Activated effector memory CD4-positive, alpha-beta T cell treated with anti-CD3 and anti-CD28 coated beads, Interleukin-2, amount 50 U/mL, for 16 hours (primary cell): Measurements from ENCODE around the gene AZIN2.
A peak's percentile ranks its signal among the peaks of the same experiment; 100 is the strongest.
"Not testable (repeated sequence)": the region's sequence is repeated elsewhere in the genome, so short reads cannot be mapped to it uniquely, and the experiment has no call there.

Source experiments
- DNase-seq: peaks from one replicate; pipeline ENCODE4 v3.0.0-alpha.2; 2020

The AZIN2 gene

GRCh38 chr1:33080885-33081553, at the start of gene AZIN2:
AZIN2 (plus strand) TSS chr1:33081153; CDS start chr1:33082250, 1,097 bp downstream.
- DNase-seq, result peak; percentile 98

- no peak for DNase-seq
Measured at GRCh38 chr1:33031506-33031905, 49.4 kb upstream of the AZIN2 start.

- DNase-seq, result no peak
Measured at GRCh38 chr1:33032126-33032869, 48.7 kb upstream of the AZIN2 start.

- DNase-seq, result no peak
Measured at GRCh38 chr1:33036051-33036525, 44.9 kb upstream of the AZIN2 start.

- peak; percentile 96 for DNase-seq
Measured at GRCh38 chr1:33036526-33037503, 44.1 kb upstream of the AZIN2 start, which contains the start of gene AK2. AK2 (minus strand) TSS chr1:33036883; CDS start chr1:33036828, 55 bp downstream.

GRCh38 chr1:33039840-33040239, 41.1 kb upstream of the AZIN2 start:
- DNase-seq, result no peak

GRCh38 chr1:33041026-33041425, 39.9 kb upstream of the AZIN2 start:
- no peak for DNase-seq

- no peak for DNase-seq
Measured at GRCh38 chr1:33042831-33043230, 38.1 kb upstream of the AZIN2 start.

- DNase-seq, result no peak
Measured at GRCh38 chr1:33043267-33044092, 37.5 kb upstream of the AZIN2 start.

- DNase-seq, result no peak
Measured at GRCh38 chr1:33045246-33045645, 35.7 kb upstream of the AZIN2 start.

GRCh38 chr1:33045814-33046213, 35.1 kb upstream of the AZIN2 start:
- DNase-seq, result no peak

GRCh38 chr1:33046234-33046633, 34.7 kb upstream of the AZIN2 start:
- DNase-seq, result not testable (repeated sequence)

GRCh38 chr1:33047290-33047689, 33.7 kb upstream of the AZIN2 start:
- DNase-seq, result no peak

GRCh38 chr1:33047839-33048305, 33.1 kb upstream of the AZIN2 start:
- no peak for DNase-seq

GRCh38 chr1:33048426-33048825, 32.5 kb upstream of the AZIN2 start:
- DNase-seq, result no peak

GRCh38 chr1:33049371-33049770, 31.6 kb upstream of the AZIN2 start:
- DNase-seq, result no peak

GRCh38 chr1:33050221-33051076, 30.5 kb upstream of the AZIN2 start:
- no peak for DNase-seq

- peak; percentile 65 for DNase-seq
Measured at GRCh38 chr1:33055210-33056008, 25.5 kb upstream of the AZIN2 start.

GRCh38 chr1:33056426-33056825, 24.5 kb upstream of the AZIN2 start:
- DNase-seq, result no peak

- no peak for DNase-seq
Measured at GRCh38 chr1:33057095-33057494, 23.9 kb upstream of the AZIN2 start.
